Pancreas (tissue), 10 donors: ENCODE measurements around the gene GLDC. TPM values are rescaled to one million over a fixed set of nuclear protein-coding genes. Genes with fewer than 3 reads are reported as not detected.
A peak's percentile ranks its signal among the peaks of the same experiment; 100 is the strongest.

Source experiments
- ATAC-seq, 4 donors: fragments of 200-7000 bp; cut with Tn5 transposase; one replicate each; pipeline versions ENCODE4 v1.8.0 to v1.9.1; 2020; ENCODE audit warnings: mild to moderate bottlenecking in 4 of 4, moderate library complexity in 4 of 4
- DNase-seq, 6 donors: peaks; one replicate each; pipeline ENCODE4 v3.0.0-alpha.2; 2020
- FAIRE-seq: peaks from 2 replicates; lab custom pipeline; 2012; peaks lifted over from hg19 to GRCh38; lab: Jason Lieb, UNC
- H3K27ac ChIP-seq, 4 donors: fragments of 200-600 bp; sonication (generic); 1 replicate in 3 of 4; 2 replicates in 1 of 4; pipeline versions ENCODE4 v1.5.0 to v1.8.0; 2020
- H3K27me3 ChIP-seq, 4 donors: fragments of 200-600 bp; one replicate each; pipeline ENCODE4 v1.8.0; 2021
- H3K36me3 ChIP-seq, 3 donors: fragments of 200-600 bp; sonication (generic) in 1 of 3; one replicate each; pipeline versions ENCODE4 v1.5.0 to v1.8.0; 2020 to 2021
- H3K4me1 ChIP-seq, 3 donors: fragments of 200-600 bp; one replicate each; pipeline ENCODE4 v1.8.0; 2021
- H3K4me3 ChIP-seq, 4 donors: fragments of 200-600 bp; sonication (generic) in 2 of 4; one replicate each; pipeline versions ENCODE4 v1.5.0 to v1.8.0; 2020 to 2021
- H3K9me3 ChIP-seq, 4 donors: fragments of 200-600 bp; one replicate each; pipeline ENCODE4 v1.8.0; 2021
- CTCF ChIP-seq, 4 donors: fragments of 200-600 bp; sonication (generic) in 3 of 4; IDR thresholded peaks; one replicate each; pipeline versions ENCODE4 v1.5.0 to v1.8.0; 2021; ENCODE audit warnings: antibody characterized with exemption in 4 of 4
- WGBS, 2 donors: extraction: QIAGEN DNeasy Blood & Tissue Kit; methylation state at CpG; one replicate each; pipeline ENCODE4 v1.1.7; 2013; 5-methylcytosine and 5-hydroxymethylcytosine counted together
- intact Hi-C, 3 donors: fragments of 100-400 bp; cut with DNase I; formaldehyde crosslinking; loops; one replicate each; pipeline versions ENCODE4 v1.11.1 to v1.14.2; 2022
- polyA plus RNA-seq, 2 donors: library from polyadenylated mRNA; stranded (reverse); fragments of 200-250 nt; gene quantifications; one replicate each; pipeline ENCODE4 v1.2.3, GENCODE V29; 2013
- total RNA-seq, 6 donors: library from RNA; stranded (reverse); fragmentation: NEBNext Ultra II Directional in 4 of 6; extraction: Animal tissue kit (Norgen Biotek cat#: 25700) in 4 of 6; gene quantifications; one replicate each; pipeline versions ENCODE4 v1.2.1 to v1.2.4, GENCODE V29; 2021 to 2023
- donor health status: healthy with polysubstance abuse.
- donor health status: DM: no; HTN: no; CAD: no; lungs with moderate emphysema.
- donor health status: DM: no; HTN: no; CAD: no.
- donor health status: control.
- donor health status: control.
- donor health status: Bipolar disorder and iron deficiency.
- donor health status: DM: yes; HTN: yes; CAD: no.
- donor health status: DM: no; HTN: no; CAD: no.
- donor health status: DM: no; HTN: no; CAD: no.
- donor health status: DM: yes; HTN: yes; CAD: no.

GLDC gene
- total and polyA plus RNA-seq, 8 donors: 0.15 to 1.2 (median 0.47) TPM; not detected in 3

- Histone ChIP-seq H3K36me3 (no peaks in the 10 kb centered on the region), H3K4me3 (no peak overlapping the region), H3K9me3 (no peaks in the 10 kb centered on the region), H3K27me3 (no peaks in the 10 kb centered on the region), H3K27ac (no peak overlapping the region), H3K4me1 (no peaks in the 10 kb centered on the region)
- FAIRE-seq (no peak), DNase-seq (no peak), ATAC-seq (peak in 2 of 4 donors; percentile 49 to 57)
- intact Hi-C loops: loop anchor here in 1 of 3 donors (5.0 kb wide), 1 partner anchor 214 kb away; no protein-coding TSS in a partner anchor
- TF ChIP-seq CTCF (IDR thresholded peaks at IDR 0.05): no peak
- WGBS, 2 donors: 68 to 83% methylated on average over 10 of the region's 10 CpGs
Measured at GRCh38 chr9:6566409-6567139, 79.0 kb downstream of the GLDC start.

GRCh38 chr9:6565312-6565711 is 80.2 kb downstream of the GLDC start:
- ATAC-seq (no peak), DNase-seq (no peak), FAIRE-seq (no peak)
- H3K4me1 ChIP-seq: no peaks in the 10 kb centered on the region
- H3K27ac ChIP-seq: no peak overlapping the region
- no peak overlapping the region for H3K4me3 ChIP-seq
- no peak for TF ChIP-seq CTCF (IDR thresholded peaks at IDR 0.05)
- no peaks in the 10 kb centered on the region for H3K9me3 ChIP-seq
- WGBS, 2 donors: 67 to 75% methylated on average over 8 of the region's 8 CpGs
- H3K36me3 ChIP-seq: no peaks in the 10 kb centered on the region
- no peaks in the 10 kb centered on the region for H3K27me3 ChIP-seq
- intact Hi-C loops: loop anchor here in 1 of 3 donors (5.0 kb wide), 1 partner anchor 213 kb away; no protein-coding TSS in a partner anchor

- H3K4me3 ChIP-seq: no peak overlapping the region
- DNase-seq (no peak), ATAC-seq (peak in 1 of 4 donors; percentile 15), FAIRE-seq (no peak)
- H3K4me1 ChIP-seq: no peaks in the 10 kb centered on the region
- no peaks in the 10 kb centered on the region for H3K36me3 ChIP-seq
- 63 to 72% methylated on average over 3 of the region's 3 CpGs for WGBS, 2 donors
- intact Hi-C loops: loop anchor here in 1 of 3 donors (5.0 kb wide), 1 partner anchor 213 kb away; no protein-coding TSS in a partner anchor
- no peak overlapping the region for H3K27ac ChIP-seq
- TF ChIP-seq CTCF (IDR thresholded peaks at IDR 0.05): no peak
- no peaks in the 10 kb centered on the region for H3K27me3 ChIP-seq
- no peaks in the 10 kb centered on the region for H3K9me3 ChIP-seq
Measured at GRCh38 chr9:6564868-6565267, 80.7 kb downstream of the GLDC start.

GRCh38 chr9:6564360-6564759 is 81.2 kb downstream of the GLDC start:
- Histone ChIP-seq H3K27me3 (no peaks in the 10 kb centered on the region), H3K9me3 (no peaks in the 10 kb centered on the region), H3K4me3 (no peak overlapping the region), H3K4me1 (no peaks in the 10 kb centered on the region), H3K36me3 (no peaks in the 10 kb centered on the region), H3K27ac (no peak overlapping the region)
- ATAC-seq (no peak), DNase-seq (no peak), FAIRE-seq (no peak)
- intact Hi-C loops: no loop called here
- TF ChIP-seq CTCF (IDR thresholded peaks at IDR 0.05): no peak
- WGBS, 2 donors: 81 to 85% methylated on average over 5 of the region's 5 CpGs

GRCh38 chr9:6562871-6563430 is 82.6 kb downstream of the GLDC start:
- TF ChIP-seq CTCF (IDR thresholded peaks at IDR 0.05): no peak
- WGBS, 2 donors: 81 to 84% methylated on average over 7 of the region's 7 CpGs
- Histone ChIP-seq H3K27me3 (no peaks in the 10 kb centered on the region), H3K9me3 (no peaks in the 10 kb centered on the region), H3K4me3 (no peak overlapping the region), H3K36me3 (no peaks in the 10 kb centered on the region), H3K27ac (no peak overlapping the region), H3K4me1 (no peaks in the 10 kb centered on the region)
- ATAC-seq (no peak), DNase-seq (no peak), FAIRE-seq (no peak)
- intact Hi-C loops: no loop called here
